ENCODE results near the gene PTER. TPM values are rescaled to one million over a fixed set of nuclear protein-coding genes. Genes with fewer than 3 reads are reported as not detected.

PTER gene
- total RNA-seq, 2 experiments from 2014 or later = 17.4 to 18.3 TPM

DNA sequence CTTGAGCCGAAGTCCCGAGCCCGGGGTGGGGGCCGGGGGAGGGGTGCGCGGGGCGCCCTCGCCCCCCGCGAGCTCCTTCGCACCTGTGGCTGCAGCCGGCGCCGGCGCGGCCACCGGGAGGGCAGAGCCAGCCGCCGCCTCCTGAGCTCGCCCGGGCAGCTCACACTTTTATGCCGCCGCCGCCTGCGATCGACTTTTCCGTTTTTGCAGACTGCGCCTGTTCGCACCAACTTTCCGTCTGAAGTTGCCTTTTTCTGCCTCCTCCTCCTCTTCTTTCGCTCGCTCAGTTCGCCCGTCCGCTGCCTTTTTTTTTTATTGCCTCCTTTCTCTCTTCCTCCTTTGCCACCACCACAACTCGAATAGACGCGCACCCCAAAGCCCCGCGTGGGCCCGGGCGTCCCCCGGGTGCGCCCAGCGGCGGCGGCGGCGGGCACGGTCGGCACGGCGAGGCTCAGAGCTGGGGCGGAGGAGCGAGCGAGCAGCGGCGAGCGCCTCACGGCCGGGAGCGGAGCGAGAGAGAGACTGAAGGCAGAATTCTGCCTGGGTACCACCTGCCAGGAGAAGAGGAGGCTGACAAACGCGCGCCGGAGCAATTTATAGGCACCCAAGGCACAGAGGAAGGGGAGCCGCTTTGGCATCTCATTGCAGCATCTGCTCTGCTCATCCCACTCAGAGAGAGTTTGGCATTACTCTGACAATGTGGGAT is 84.7 kb downstream of the PTER start, which contains the start of gene C1QL3:
Gene C1QL3 (minus strand): TSS at position 569 of the 706 bp plus-strand sequence. CDS start 814 bp downstream, outside the sequence.
- Mint-ChIP-seq H3K27ac (no peak within 1 kb of the TSS), H3K4me3 (peak within 1 kb of the TSS; percentile 80), H3K27me3 (peaks cover 39% of the 10 kb centered on the region), H3K4me1 (peaks cover 15% of the 10 kb centered on the region), H3K36me3 (ENCODE audit: low read depth) (no peaks in the 10 kb centered on the region), H3K9me3 (no peaks in the 10 kb centered on the region)
- DNase-seq = peak; percentile 52
- ChIA-PET POLR2A (no interaction called here), CTCF (interaction anchor here (1.5 kb wide), 1 partner anchor 641 kb away, joined by 3 read pairs; no protein-coding TSS in a partner anchor)

DNA sequence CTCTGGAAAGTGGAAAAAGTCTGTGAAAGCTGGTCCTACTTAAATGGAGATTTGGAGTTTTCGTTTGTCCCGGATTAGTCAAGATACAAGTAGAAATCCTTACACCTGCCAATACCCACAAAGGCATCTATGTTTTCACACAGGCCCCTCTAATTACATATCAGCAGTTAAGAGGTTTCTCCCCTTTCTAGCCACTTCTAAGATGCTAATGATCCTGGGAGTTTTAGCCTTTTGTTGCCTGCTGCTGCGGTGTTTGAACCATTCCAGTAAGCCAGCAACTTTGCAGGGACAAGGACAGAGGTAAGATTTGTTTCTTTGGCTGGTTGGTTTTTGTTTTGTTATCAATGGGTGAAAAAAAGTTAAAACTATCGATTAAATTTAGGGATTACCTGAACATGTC is 90.6 kb downstream of the PTER start:
- ChIA-PET POLR2A (no interaction called here), CTCF (interaction anchor here (0.9 to 1.4 kb wide), 2 partner anchors 17 to 90 kb away, joined by 3 read pairs; partner anchors contain the start of gene PTER)
- Mint-ChIP-seq H3K4me3 (no peak overlapping the region), H3K9me3 (no peaks in the 10 kb centered on the region), H3K27ac (no peak overlapping the region), H3K27me3 (peaks cover 29% of the 10 kb centered on the region), H3K36me3 (ENCODE audit: low read depth) (no peaks in the 10 kb centered on the region), H3K4me1 (peaks cover 3% of the 10 kb centered on the region)
- DNase-seq = no peak

DNA sequence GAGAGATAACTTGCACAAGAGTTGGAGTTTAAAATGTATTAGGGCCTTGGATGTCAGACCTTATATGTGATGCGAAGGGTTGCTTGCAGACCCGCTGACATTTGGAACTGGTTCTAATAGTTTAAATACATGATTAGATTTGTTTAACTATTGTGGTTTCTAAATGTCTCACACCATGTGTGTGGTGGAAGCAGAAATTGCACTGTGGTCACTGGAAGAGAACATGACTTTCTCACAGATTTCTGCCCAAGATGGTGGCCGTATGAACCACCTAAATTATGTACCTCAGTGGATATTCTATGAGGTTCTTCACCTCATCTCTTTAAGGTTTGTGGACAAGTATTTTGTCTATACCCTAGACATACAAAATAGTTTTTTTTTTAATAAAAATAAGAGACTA is 93.0 kb downstream of the PTER start:
- Mint-ChIP-seq H3K27ac (no peak overlapping the region), H3K4me1 (peaks cover 10% of the 10 kb centered on the region), H3K4me3 (no peak overlapping the region), H3K9me3 (no peaks in the 10 kb centered on the region), H3K27me3 (peaks cover 19% of the 10 kb centered on the region), H3K36me3 (ENCODE audit: low read depth) (no peaks in the 10 kb centered on the region)
- POLR2A ChIA-PET = no interaction called here
- DNase-seq = no peak
- CTCF ChIA-PET = no interaction called here

DNA sequence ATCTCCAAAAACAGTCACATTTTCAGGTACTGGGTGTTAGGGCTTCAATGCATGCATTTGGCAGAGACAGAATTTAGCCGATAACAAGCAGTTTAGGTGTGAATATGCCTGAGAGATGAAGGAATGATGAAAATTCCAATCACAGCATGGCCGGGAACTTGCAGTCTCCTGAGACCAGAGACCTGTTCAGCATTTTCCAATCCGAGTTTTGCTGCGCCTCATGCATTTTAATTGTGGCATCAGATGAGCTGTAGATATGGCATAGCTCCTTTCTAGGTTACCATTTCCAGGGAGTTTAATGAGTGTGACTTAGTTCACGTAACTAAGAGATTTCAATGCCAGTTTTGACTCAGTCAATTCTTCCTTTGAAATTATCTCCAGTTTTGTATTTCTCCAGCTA is 99.3 kb downstream of the PTER start:
- H3K27ac Mint-ChIP-seq = no peak overlapping the region
- H3K4me3 Mint-ChIP-seq = no peak overlapping the region
- no peak for DNase-seq
- no peaks in the 10 kb centered on the region for H3K9me3 Mint-ChIP-seq
- peaks cover 5% of the 10 kb centered on the region for H3K27me3 Mint-ChIP-seq
- POLR2A ChIA-PET = interaction anchor here (0.8 kb wide), 1 partner anchor 530 kb away, joined by 3 read pairs; no protein-coding TSS in a partner anchor
- H3K36me3 Mint-ChIP-seq (ENCODE audit: low read depth) = no peaks in the 10 kb centered on the region
- peaks cover 8% of the 10 kb centered on the region for H3K4me1 Mint-ChIP-seq
- CTCF ChIA-PET = no interaction called here

DNA sequence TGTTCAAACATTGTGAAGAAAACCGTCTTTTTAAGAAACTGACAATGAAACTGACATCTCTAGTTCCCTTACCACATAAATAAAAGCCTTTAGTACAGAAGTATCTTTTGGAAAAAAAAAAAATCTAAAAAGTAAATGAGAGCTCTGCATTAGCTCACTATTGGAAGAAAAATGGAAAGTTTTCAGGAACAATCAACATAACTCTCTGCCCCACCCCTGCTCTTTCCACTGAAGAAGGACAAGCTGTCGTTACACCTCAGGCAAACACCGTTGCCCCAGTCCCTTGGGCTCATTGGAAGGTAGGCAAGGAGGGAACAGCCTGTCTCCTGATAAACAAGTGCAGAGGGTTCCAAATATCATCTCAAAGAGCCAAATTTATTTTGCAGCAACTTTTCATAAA is 107.3 kb downstream of the PTER start:
- Mint-ChIP-seq H3K27me3 (peaks cover 18% of the 10 kb centered on the region), H3K4me1 (peaks cover 1% of the 10 kb centered on the region), H3K36me3 (ENCODE audit: low read depth) (no peaks in the 10 kb centered on the region), H3K9me3 (no peaks in the 10 kb centered on the region), H3K4me3 (no peak overlapping the region), H3K27ac (no peak overlapping the region)
- no peak for DNase-seq
- POLR2A ChIA-PET = interaction anchor here (0.6 kb wide), 1 partner anchor 276 kb away, joined by 3 read pairs; no protein-coding TSS in a partner anchor
- CTCF ChIA-PET = interaction anchor here (0.7 to 2.5 kb wide), 4 partner anchors 17 to 641 kb away, joined by 3 to 11 read pairs (median 4); no protein-coding TSS in a partner anchor

DNA sequence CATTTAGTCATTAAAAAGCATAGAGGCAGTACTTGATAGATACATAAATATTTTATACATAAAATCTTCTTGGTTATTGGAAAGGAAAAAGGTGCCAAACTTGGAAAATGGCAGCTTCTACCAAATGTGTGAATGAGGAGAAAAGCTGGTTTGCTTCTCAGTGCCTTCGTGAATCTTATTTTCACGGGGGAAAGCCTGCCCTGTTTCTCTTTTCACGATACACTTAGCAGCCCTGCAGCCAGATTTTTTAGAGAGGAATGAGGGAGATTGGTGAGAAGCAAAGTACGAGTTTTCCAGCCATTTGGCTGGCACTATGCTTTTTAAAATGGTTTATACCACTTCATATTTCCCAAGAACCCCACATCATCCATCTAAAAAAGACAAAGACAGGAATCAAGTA is 107.8 kb downstream of the PTER start:
- CTCF ChIA-PET = interaction anchor here (0.6 to 2.5 kb wide), 6 partner anchors 18 to 642 kb away, joined by 3 to 11 read pairs (median 4); no protein-coding TSS in a partner anchor
- Mint-ChIP-seq H3K36me3 (ENCODE audit: low read depth) (no peaks in the 10 kb centered on the region), H3K4me3 (no peak overlapping the region), H3K4me1 (peaks cover 1% of the 10 kb centered on the region), H3K27ac (no peak overlapping the region), H3K27me3 (peaks cover 17% of the 10 kb centered on the region), H3K9me3 (no peaks in the 10 kb centered on the region)
- no peak for DNase-seq
- POLR2A ChIA-PET = interaction anchor here (0.6 kb wide), 1 partner anchor 276 kb away, joined by 3 read pairs; no protein-coding TSS in a partner anchor

DNA sequence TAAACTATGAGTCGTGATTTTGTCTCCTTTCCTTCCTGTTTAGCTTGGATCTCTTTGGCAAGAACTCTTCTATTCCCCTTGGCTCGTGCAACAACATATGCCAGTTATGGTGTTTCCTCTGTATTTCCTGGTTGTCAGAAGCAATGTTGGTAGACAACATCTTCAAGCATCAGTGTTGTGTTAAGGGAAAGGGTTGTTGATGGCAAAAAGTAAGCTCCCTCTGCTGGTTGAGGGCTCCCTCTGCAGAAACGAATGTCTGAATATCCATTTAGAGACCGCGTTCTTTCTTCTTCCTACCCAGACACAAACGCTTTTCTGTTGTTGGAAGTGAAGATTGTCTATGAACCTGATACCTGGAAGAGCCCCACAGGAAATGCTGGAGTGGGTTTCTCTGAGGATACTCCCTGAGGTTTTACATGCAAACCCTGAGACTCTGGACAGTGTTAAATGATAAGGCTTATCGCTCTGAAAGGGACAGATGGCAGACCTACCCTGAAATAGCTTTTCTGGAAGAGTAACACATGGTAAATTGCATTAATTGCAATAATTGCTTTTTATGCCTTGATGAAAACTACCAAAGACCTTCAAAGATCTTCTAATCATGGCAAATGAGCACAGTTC is 108.4 kb downstream of the PTER start:
- no peak for DNase-seq
- no peaks in the 10 kb centered on the region for H3K36me3 Mint-ChIP-seq (ENCODE audit: low read depth)
- H3K4me3 Mint-ChIP-seq = no peak overlapping the region
- ChIA-PET POLR2A (no interaction called here), CTCF (interaction anchor here (0.6 to 2.5 kb wide), 5 partner anchors 18 to 642 kb away, joined by 3 to 11 read pairs (median 3); no protein-coding TSS in a partner anchor)
- peaks cover 1% of the 10 kb centered on the region for H3K4me1 Mint-ChIP-seq
- peaks cover 17% of the 10 kb centered on the region for H3K27me3 Mint-ChIP-seq
- no peak overlapping the region for H3K27ac Mint-ChIP-seq
- no peaks in the 10 kb centered on the region for H3K9me3 Mint-ChIP-seq

DNA sequence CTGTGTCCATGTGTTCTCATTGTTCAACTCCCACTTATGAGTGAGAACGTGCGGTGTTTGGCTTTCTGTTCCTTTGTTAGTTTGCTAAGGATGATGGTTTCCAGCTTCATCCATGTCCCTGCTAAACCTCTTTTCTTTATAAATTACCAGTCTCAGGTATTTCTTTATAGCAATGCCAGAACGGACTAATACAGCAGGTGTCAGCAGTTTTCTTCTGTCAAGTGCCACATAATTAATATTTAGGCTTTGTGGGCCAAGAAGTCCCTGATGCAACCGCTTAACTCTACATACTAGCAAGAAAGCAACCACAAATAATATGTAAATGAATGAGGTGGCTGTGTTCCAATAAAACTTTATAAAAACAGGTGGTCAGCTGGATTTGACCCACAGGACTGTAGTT is 111.2 kb downstream of the PTER start:
- H3K4me1 Mint-ChIP-seq = peaks cover 1% of the 10 kb centered on the region
- H3K27me3 Mint-ChIP-seq = peaks cover 16% of the 10 kb centered on the region
- no peak for DNase-seq
- ChIA-PET CTCF (no interaction called here), POLR2A (no interaction called here)
- H3K4me3 Mint-ChIP-seq = no peak overlapping the region
- H3K36me3 Mint-ChIP-seq (ENCODE audit: low read depth) = no peaks in the 10 kb centered on the region
- no peaks in the 10 kb centered on the region for H3K9me3 Mint-ChIP-seq
- H3K27ac Mint-ChIP-seq = no peak overlapping the region

DNA sequence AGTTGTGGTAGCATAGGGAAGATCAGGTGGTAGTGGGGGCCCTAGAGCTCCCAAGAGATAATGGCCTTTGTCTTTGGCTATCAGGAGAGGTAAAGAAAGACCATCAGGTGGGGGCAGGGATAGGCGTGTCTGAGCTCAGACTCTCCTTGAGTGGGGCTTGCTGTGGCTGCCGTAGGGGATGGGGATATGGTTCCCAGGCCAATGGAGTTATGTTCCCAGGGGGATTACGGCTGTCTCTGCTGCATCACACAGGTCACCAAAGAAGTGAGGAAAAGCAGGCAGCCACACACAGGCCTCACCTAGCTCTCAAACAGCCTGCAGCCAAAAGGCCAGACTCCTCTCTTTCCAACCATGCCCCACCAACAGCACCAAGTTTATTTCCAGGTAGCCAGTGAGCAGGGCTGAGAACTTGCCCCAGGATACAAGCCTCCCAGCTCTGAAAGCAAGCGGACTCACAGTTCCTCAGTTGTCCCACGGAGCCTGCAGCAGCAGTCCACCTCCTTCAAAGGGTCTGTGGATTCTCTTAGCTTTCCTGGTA is 122.5 kb downstream of the PTER start:
- Mint-ChIP-seq H3K9me3 (no peaks in the 10 kb centered on the region), H3K27ac (no peak overlapping the region), H3K36me3 (ENCODE audit: low read depth) (no peaks in the 10 kb centered on the region), H3K4me3 (no peak overlapping the region), H3K4me1 (no peaks in the 10 kb centered on the region), H3K27me3 (peaks cover 36% of the 10 kb centered on the region)
- POLR2A ChIA-PET = no interaction called here
- no peak for DNase-seq
- CTCF ChIA-PET = interaction anchor here (0.5 kb wide), 1 partner anchor 139 kb away, joined by 6 read pairs; no protein-coding TSS in a partner anchor

DNA sequence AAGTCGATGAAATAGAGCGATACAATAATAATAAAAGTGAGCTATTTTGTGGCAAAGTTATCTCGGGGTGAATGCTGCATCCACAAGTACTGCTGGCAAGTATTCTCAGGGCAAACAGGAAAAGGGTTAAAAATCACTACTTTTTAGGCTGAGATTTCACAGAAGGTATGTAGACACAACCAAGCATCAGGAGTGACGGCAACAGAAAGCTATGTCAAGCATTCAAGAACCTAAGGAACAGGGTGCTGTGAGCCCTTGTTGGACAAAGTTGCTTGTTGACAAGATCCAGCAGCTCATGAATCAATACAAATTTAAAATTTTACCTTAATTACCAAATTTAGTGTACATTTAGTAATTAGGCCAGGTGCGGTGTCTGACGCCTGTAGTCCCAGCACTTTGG is 126.1 kb downstream of the PTER start:
- H3K4me3 Mint-ChIP-seq = no peak overlapping the region
- ChIA-PET CTCF (no interaction called here), POLR2A (no interaction called here)
- H3K9me3 Mint-ChIP-seq = no peaks in the 10 kb centered on the region
- peaks cover 14% of the 10 kb centered on the region for H3K27me3 Mint-ChIP-seq
- no peak overlapping the region for H3K27ac Mint-ChIP-seq
- DNase-seq = no peak
- peaks cover 5% of the 10 kb centered on the region for H3K4me1 Mint-ChIP-seq
- no peaks in the 10 kb centered on the region for H3K36me3 Mint-ChIP-seq (ENCODE audit: low read depth)

Other genes with a start within 250 kb of the PTER start
- gene C1QL3, start 84.9 kb downstream of the PTER start, total RNA-seq = under 1 TPM; 0.08 to 0.15 TPM

Data from activated CD4-positive, alpha-beta memory T cell treated with anti-CD3 and anti-CD28 coated beads, Interleukin-2, amount 10 ng/mL, durations not matched to agents 7 days and 5 days (primary cell).